Activated CD4-positive, alpha-beta T cell treated with anti-CD3 and anti-CD28 coated beads, Interleukin-2, amount 50 U/mL, for 4 hours (primary cell): Measurements from ENCODE around the gene DMWD.

Experiments
- DNase-seq, 2 experiments: peaks; one replicate each; pipeline ENCODE4 v3.0.0-alpha.2; 2020

Gene DMWD

DNA sequence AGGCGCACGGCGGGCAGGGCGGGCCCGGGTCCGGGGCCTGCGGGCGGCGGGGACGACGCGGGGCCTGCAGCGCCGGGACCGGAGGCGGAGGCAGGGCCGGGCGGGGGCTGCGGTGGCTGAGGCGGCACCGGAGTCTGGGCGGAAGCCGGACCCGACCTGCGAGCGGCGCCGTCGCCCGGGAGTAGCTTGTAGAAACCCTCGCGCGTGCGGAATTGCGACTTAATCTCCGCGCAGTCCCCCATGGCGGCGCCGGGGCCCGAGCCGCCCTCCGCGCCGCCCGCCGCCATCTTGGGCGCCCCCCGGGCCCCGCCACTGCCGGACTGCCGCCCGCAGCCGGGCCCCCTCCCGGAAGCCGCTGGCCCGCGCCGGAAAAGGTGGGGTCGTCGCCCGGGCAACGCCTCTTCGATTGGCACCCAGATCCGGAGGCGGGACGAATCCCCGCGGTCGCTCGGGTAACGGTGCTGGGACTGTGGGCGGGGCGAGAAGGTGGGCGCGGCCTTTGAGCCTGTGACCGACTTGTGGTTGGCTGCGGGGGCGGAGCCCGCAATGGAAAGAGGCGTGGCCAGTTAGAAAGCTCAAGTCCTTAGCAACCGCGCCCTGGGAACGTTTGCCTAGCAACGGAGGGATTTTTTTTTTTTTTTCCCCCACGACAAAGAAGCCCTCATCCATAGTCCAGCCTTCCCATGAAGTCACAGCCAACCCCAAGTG is at the start of gene DMWD:
Gene DMWD, minus strand, starts transcription at position 376 of the 708 bp plus-strand sequence. Its CDS starts 89 bp downstream, at position 287.
- peak; percentile 99 for DNase-seq

DNA sequence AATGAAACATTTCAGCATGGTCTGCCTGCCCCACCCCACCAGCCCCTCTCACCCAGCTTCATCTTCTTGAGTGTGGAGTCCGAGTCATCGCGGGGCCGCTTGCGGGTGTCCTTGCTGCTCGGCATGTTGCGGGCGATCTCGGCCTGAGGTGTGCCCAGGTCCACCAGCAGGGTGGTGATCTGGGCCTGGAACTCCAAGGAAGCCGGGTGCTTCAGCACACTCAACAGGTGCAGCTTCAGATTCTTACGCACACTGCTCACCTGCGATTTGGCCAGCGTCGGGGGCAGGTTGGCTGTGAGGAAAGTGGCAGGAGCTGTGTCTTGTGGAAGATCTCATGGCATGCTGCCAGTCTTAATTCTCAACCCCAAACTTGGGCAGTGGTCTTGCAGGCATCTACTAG is 49.6 kb upstream of the DMWD start:
- DNase-seq, result no peak

DNA sequence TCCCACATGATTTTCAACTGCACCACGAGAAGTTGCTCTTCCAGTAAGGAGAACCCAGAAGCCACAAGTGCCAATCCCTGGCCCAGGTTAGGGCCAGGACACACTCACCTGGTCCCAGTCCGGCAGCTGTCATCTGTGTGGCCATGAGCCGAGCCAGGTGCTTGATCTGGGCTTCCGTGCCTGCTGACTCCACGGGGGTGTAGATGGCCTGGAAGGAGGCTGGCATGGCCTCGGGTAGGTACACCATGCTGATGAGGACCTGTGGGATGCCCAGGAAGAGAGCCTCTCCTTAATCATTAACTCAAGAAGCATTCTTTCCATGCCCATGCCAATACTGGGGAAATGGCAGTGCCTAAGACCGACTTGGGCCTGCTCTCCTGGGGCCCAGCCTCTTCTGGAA is 42.3 kb upstream of the DMWD start:
- no peak for DNase-seq

GRCh38 chr19:45828945-45829344 is 36.3 kb upstream of the DMWD start:
- DNase-seq, result no peak

DNA sequence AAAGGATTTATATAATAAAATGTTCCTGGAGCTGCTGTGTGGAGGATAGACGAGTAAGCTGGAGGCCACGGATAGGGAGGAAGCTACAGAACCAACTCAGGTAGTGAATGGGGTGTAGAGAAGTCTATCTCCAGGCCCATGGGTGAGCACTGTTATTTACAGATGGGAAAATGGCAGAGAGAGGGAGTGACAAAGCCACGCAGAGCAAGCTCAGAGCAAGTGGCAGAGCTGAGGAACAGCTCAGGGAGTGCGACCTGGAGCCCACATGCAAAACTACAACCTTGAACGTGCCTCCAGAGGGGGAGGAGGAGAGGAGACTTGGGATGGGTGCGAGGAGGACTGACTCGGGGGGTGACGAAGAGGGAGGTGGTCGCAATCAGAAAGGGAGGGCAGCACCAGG is 35.9 kb upstream of the DMWD start:
- DNase-seq, result no peak

GRCh38 chr19:45827459-45828093 is 34.9 kb upstream of the DMWD start:
- no peak for DNase-seq

GRCh38 chr19:45826934-45827333 is 34.3 kb upstream of the DMWD start:
- no peak for DNase-seq

DNA sequence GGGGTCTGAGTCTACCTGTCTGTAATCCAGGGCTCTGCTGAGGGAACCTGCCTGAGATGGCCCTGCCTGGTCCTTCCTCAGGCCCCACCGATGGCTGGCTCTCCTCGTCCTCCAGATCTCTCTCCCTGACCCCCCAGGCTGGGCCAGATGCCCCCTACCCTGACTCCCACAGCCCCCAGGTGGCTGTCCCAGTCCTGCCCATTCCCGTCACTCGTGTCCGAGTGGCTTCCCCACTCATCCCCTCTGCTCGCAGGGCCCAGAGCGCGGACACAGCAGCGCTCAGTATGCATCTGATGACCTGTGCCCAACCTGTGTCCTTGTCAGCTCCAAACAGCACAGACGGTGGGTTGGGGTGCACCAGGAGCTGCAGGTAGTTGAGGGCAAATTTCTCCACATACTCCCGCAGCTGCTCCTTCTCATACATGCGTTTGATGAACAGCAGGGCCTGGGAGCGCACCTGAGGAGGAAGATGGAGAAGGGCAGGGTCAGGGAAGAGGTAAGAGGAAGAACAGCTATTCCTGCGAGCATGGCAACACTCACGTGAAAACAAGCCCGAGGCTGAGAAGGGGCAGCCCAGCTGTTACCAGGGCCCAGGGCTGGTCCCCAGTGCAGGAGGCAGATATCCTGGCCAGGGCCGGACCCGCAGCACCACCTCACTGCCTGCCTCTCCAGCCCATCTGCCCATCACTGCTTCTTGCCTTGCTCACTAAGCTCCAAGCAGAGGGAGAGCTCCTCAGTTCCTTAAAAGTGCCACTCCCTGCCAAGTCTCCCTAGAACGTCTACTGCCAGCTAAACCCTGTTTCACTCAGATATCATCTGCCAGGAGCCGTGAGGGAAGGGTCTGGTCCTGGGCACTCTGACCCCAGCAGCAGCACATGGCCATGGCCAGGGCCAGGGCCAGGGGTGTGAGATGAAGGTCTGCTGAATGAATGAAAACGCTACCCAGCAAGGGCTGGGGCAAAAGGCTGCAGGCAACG is 33.6 kb upstream of the DMWD start:
- DNase-seq, result no peak

- no peak for DNase-seq
Measured at GRCh38 chr19:45825263-45825605, 32.6 kb upstream of the DMWD start.

- no peak for DNase-seq
Measured at GRCh38 chr19:45824531-45825262, 32.1 kb upstream of the DMWD start.

- no peak for DNase-seq
Measured at GRCh38 chr19:45824041-45824471, 31.4 kb upstream of the DMWD start.

DNA sequence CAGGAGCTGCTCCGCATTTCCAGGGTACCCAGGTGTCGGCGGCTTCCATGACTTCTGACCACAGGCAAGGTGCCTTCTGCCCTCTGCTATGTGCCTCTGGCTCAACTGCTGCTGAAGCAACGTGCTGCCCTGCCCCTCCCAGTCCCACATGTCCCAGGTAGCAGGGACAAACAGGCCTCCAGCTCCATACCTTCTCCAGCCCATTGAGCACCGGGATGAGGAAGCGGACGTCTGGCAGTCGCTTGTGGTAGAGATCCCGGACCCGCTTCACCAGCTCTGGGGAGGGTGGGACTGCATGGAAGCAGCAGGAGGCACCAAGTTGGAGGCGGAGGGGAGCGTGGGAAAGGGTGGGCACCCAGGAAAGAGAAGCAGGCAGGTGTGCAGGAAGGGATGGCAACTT is 30.5 kb upstream of the DMWD start:
- no peak for DNase-seq

- no peak for DNase-seq
Measured at GRCh38 chr19:45822716-45823115, 30.1 kb upstream of the DMWD start.

- DNase-seq, result no peak
Measured at GRCh38 chr19:45821570-45821969, 28.9 kb upstream of the DMWD start.

DNA sequence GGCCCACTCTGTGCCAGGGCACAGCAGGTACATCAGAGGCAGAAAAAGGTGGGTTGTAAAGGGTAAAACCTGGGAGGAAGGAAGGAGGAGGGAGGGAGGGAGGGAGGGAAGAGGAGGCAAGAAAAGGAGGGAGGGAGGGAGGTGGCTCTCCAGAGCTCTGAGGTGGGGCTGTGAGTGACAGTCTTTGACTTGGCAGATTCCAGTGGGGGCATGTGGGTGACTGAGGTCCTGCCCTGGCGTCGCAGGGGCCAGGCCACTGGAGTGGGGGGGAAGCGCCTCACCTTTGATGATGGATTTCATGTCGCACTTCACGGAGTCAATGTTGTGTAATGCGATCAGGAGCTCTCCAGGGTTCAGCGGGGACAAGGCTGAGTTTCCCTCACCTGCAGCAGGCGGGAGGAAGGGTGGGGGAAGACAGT is 28.5 kb upstream of the DMWD start:
- no peak for DNase-seq

DNA sequence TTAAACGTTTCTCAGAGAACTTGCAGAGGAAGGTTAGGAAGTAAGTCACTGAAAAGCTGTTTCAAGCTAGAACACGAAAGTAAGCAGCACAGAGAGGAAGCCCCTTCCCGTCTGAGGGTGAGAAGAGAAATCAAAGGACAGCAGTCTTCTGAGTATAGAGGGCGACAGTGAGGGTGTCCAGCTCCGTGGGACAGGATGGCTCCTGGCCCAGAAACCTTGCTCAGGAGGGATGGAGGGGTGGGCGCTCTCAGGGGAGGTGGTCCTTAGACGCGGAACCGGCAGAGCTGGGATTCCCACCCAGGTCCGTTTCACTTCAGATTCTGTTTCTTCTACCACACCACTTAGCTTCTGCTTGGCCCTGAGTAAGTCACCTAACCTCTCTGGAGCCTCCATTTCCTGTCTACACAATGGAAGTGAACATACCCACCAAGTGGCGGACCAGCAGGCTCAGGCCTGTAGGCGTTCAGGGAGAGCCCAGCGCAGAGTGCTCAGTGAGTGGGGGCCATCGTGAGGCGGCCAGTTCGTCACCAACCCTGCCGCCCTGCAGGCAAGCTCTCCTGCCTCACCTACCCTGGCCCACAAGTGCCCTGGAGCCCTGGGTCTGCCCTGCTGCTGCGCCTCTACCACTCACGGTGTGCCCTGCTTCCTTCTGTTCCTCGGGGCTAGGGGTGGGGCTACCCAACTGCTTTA is 27.9 kb upstream of the DMWD start:
- DNase-seq, result no peak

- DNase-seq, result no peak
Measured at GRCh38 chr19:45819769-45820168, 27.1 kb upstream of the DMWD start.

DNA sequence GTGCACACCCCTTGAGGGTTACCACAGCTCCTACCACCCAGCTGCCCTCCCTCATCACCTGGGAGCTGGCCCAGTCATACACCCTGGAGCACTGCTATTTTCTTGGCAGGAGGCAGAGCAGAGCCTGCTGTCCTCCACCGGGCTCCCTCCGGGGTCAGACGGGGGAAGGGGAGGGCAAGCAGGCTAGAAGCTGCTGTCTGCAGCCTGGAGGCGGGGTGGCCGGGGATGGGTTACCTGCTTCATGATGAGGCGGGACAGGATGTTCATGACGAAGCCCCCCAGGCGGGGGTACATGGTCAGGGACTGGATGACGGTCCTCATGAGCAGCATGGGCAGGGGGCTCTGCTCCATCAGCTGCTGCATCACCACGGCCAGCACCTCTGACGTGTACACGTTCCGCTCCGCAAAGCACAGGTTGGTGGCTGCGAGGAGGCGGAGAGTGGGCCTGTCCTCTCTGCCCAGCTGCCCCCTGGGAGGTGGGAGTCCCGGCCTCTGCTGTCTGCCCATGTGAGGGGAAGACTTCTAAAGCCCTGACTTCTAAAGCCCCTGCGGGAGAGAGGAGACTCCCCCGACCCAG is 25.2 kb upstream of the DMWD start:
- no peak for DNase-seq

DNA sequence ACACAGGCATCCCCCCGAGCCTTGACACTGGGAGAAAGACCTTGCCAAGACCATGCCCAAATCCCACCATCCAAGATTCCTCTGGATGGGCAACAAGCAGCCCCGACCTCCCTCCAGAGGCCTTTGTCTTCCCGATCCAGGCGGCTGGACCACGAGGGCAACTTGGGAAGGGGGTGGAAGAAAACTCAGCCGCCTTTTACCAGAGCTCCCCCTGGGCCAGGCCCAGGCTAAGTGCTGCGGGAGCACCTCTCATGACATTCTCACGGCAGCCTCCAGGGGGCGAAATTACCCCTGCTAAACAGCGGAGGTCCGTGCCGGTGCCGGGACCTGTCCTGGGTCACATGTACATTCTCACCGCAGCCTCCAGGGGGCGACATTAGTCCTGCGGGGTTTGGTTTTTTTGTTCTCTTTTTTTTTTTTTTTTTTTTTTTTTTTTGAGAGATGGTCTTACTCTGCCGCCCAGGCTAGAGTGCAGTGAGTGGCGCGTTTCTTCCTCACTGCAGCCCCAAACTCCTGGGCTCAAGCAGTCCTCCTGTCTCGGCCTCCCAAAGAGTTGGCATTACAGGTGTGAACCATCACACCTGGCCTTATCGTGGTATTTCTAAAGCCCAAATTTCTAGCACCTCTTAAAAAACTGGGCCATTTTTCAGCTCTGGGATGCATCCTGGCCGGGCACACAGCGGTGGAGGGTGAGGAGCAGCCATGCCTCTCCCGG is 24.5 kb upstream of the DMWD start:
- DNase-seq, result peak; percentile 95 to 97

GRCh38 chr19:45816236-45817009 is 23.8 kb upstream of the DMWD start:
- DNase-seq, result no peak
